CD4-positive, alpha-beta T cell (primary cell): ENCODE results near the gene GADD45G. TPM values are rescaled to one million over a fixed set of nuclear protein-coding genes. Genes with fewer than 3 reads are reported as not detected.

Source experiments
- ATAC-seq: fragments of 200-7000 bp; cut with Tn5 transposase; one replicate; pipeline ENCODE4 v1.10.0; 2022; ENCODE audit warnings: mild to moderate bottlenecking; ENCODE audit not compliant: poor library complexity
- CTCF ChIA-PET: fragments of 350-600 bp; sonication (Branson Sonifier 250); formaldehyde crosslinking; loops from one replicate; lab custom pipeline; 2021; ENCODE audit warnings: antibody characterized with exemption, inconsistent platforms; lab: Charles Lee
- POLR2A ChIA-PET: fragments of 350-600 bp; sonication (Branson Sonifier 250); formaldehyde crosslinking; loops from one replicate; lab custom pipeline; 2021; ENCODE audit warnings: antibody characterized with exemption, inconsistent platforms; lab: Charles Lee
- DNase-seq, 14 experiments: peaks; one replicate each; pipeline ENCODE4 v3.0.0-alpha.2; 2013 to 2020; ENCODE audit warnings: mixed read lengths in 2 of 14
- H3K27ac ChIP-seq, 2 donors: one replicate each; pipeline versions ENCODE4 v1.5.1 to v1.7.0; 2013; ENCODE audit warnings: low read length in 2 of 2, low read depth in 1 of 2, mild to moderate bottlenecking in 1 of 2
- H3K27me3 ChIP-seq, 2 experiments: 1 replicate in 1 of 2; 2 replicates in 1 of 2; pipeline versions ENCODE4 v1.6.1 to v1.7.0; 2013; ENCODE audit warnings: low read length in 2 of 2, control low read depth in 1 of 2, mild to moderate bottlenecking in 1 of 2, moderate library complexity in 1 of 2; ENCODE audit not compliant: insufficient read depth in 2 of 2, control insufficient read depth in 1 of 2
- H3K36me3 ChIP-seq: one replicate; pipeline ENCODE4 v1.6.1; 2013; ENCODE audit warnings: low read length, control low read depth; ENCODE audit not compliant: insufficient read depth
- H3K4me1 ChIP-seq: one replicate; pipeline ENCODE4 v1.6.1; 2013; ENCODE audit warnings: low read length, control low read depth; ENCODE audit not compliant: insufficient read depth
- H3K4me3 ChIP-seq: one replicate; pipeline ENCODE4 v1.5.1; 2013; ENCODE audit warnings: mild to moderate bottlenecking, low read length, moderate library complexity
- H3K9me3 ChIP-seq, 2 experiments: 1 replicate in 1 of 2; 2 replicates in 1 of 2; pipeline versions ENCODE4 v1.6.1 to v1.7.0; 2013; ENCODE audit warnings: low read length in 2 of 2, mild to moderate bottlenecking in 2 of 2, control low read depth in 1 of 2, moderate library complexity in 1 of 2; ENCODE audit not compliant: control insufficient read depth in 1 of 2, insufficient read depth in 1 of 2
- H3K27ac Mint-ChIP-seq: one replicate; pipeline ENCODE4 v1.8.0; 2020; ENCODE audit warnings: mixed read lengths
- H3K27me3 Mint-ChIP-seq: one replicate; pipeline ENCODE4 v1.8.0; 2021; ENCODE audit warnings: mixed read lengths
- H3K36me3 Mint-ChIP-seq: one replicate; pipeline ENCODE4 v1.8.0; 2021; ENCODE audit warnings: low read depth, mixed read lengths
- H3K4me1 Mint-ChIP-seq: one replicate; pipeline ENCODE4 v1.8.0; 2021; ENCODE audit warnings: low read depth, mixed read lengths
- H3K4me3 Mint-ChIP-seq: one replicate; pipeline ENCODE4 v1.8.0; 2020; ENCODE audit warnings: mild to moderate bottlenecking, mixed read lengths
- H3K9me3 Mint-ChIP-seq: one replicate; pipeline ENCODE4 v1.8.0; 2020; ENCODE audit warnings: mixed read lengths
- CTCF ChIP-seq: fragments of 200-600 bp; IDR thresholded peaks from one replicate; pipeline ENCODE4 v1.8.0; 2022; ENCODE audit warnings: antibody characterized with exemption, mild to moderate bottlenecking
- intact Hi-C, 2 experiments: fragments of 100-400 bp; cut with DNase I in 1 of 2; cut with micrococcal nuclease in 1 of 2; formaldehyde crosslinking; loops; one replicate each; pipeline versions ENCODE4 v1.15.1 to v1.9.0; 2023 to 2025; cut with DNase I, micrococcal nuclease
- total RNA-seq, 174 experiments: library from RNA in 2 of 174; stranded (reverse) in 2 of 174; gene quantifications; one replicate each; pipeline ENCODE4 v1.2.3 and lab custom pipeline; 2021 to 2026

GADD45G gene
- total RNA-seq, 2 experiments from 2014 or later = 15.6 to 16.1 TPM

GRCh38 chr9:89558196-89558899 lies 46.5 kb upstream of the GADD45G start:
- TF ChIP-seq CTCF = no peak
- DNase-seq = no peak

GRCh38 chr9:89558948-89559347 lies 45.9 kb upstream of the GADD45G start:
- Histone ChIP-seq H3K36me3 (no peaks in the 10 kb centered on the region), H3K4me3 (no peak overlapping the region), H3K27ac (no peak overlapping the region), H3K9me3 (no peaks in the 10 kb centered on the region), H3K27me3 (no peaks in the 10 kb centered on the region), H3K4me1 (peaks cover 13% of the 10 kb centered on the region)
- intact Hi-C loops = no loop called here
- DNase-seq = no peak
- H3K9me3 Mint-ChIP-seq = no peaks in the 10 kb centered on the region
- H3K36me3 Mint-ChIP-seq = no peaks in the 10 kb centered on the region
- no peak for TF ChIP-seq CTCF
- H3K4me1 Mint-ChIP-seq = peaks cover 25% of the 10 kb centered on the region
- H3K27me3 Mint-ChIP-seq = no peaks in the 10 kb centered on the region
- H3K4me3 Mint-ChIP-seq = no peak overlapping the region
- ATAC-seq = no peak
- ChIA-PET CTCF (interaction anchor here (1.1 kb wide), 1 partner anchor 10 kb away, joined by 4 read pairs; no protein-coding TSS in a partner anchor), POLR2A (interaction anchor here (0.7 kb wide), 1 partner anchor 67 kb away, joined by 3 read pairs; no protein-coding TSS in a partner anchor)
- H3K27ac Mint-ChIP-seq = no peak overlapping the region

More at GRCh38 chr9:89558196-89558899, 46.5 kb upstream of the GADD45G start:
- intact Hi-C loops = no loop called here
- Mint-ChIP-seq H3K27me3 (no peaks in the 10 kb centered on the region), H3K4me3 (no peak overlapping the region), H3K36me3 (no peaks in the 10 kb centered on the region), H3K9me3 (no peaks in the 10 kb centered on the region), H3K27ac (no peak overlapping the region), H3K4me1 (peaks cover 25% of the 10 kb centered on the region)
- no peak overlapping the region for H3K4me3 ChIP-seq
- ATAC-seq = no peak
- CTCF ChIA-PET = no interaction called here
- POLR2A ChIA-PET = interaction anchor here (0.7 kb wide), 1 partner anchor 67 kb away, joined by 3 read pairs; no protein-coding TSS in a partner anchor
- H3K36me3 ChIP-seq = no peaks in the 10 kb centered on the region
- H3K27ac ChIP-seq = no peak overlapping the region
- peaks cover 13% of the 10 kb centered on the region for H3K4me1 ChIP-seq
- H3K9me3 ChIP-seq = no peaks in the 10 kb centered on the region
- H3K27me3 ChIP-seq = no peaks in the 10 kb centered on the region

DNA sequence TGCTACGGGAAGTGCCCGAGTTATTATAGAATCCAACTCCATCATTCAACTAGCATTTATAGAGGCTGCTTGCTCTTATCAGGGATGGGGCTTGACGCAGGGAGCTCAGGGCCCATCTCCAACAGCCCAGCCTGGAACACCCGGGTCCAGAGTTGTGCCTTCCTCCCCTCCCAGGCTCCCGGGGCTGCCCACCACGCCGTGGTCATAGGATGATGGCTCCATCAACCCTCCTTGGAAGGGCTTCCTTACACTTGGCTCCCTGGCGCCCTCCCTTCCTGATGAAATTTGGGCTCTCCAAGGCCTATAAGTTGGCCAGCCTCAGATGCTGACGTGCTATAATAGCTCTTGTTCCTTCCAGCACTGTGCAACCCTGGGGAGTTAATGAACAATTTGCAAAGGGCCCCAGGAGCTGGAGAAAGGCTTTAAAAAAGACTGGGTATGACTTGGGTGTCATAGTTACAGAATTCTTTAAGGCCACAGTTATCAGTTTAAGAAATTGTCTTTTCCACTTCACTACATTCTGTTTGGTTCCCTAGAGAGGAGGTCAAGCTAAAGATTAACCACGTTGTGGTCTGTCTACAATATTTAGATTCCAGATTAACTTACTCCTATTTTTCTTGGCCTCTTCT lies 42.5 kb upstream of the GADD45G start:
- Histone ChIP-seq H3K4me1 (no peaks in the 10 kb centered on the region), H3K36me3 (no peaks in the 10 kb centered on the region), H3K9me3 (no peaks in the 10 kb centered on the region), H3K4me3 (no peak overlapping the region), H3K27ac (no peak overlapping the region), H3K27me3 (no peaks in the 10 kb centered on the region)
- Mint-ChIP-seq H3K27me3 (no peaks in the 10 kb centered on the region), H3K9me3 (no peaks in the 10 kb centered on the region), H3K27ac (no peak overlapping the region), H3K4me1 (peaks cover 13% of the 10 kb centered on the region), H3K36me3 (no peaks in the 10 kb centered on the region), H3K4me3 (no peak overlapping the region)
- ChIA-PET CTCF (no interaction called here), POLR2A (interaction anchor here (0.7 kb wide), 1 partner anchor 22 kb away, joined by 3 read pairs; no protein-coding TSS in a partner anchor)
- ATAC-seq (no peak), DNase-seq (no peak)
- TF ChIP-seq CTCF = no peak
- intact Hi-C loops = no loop called here
